K562 (cell line): ENCODE measurements around the gene GABARAP. TPM values are rescaled to one million over a fixed set of nuclear protein-coding genes. Genes with fewer than 3 reads are reported as not detected.

Source experiments
- ATAC-seq: fragments of 200-7000 bp; cut with Tn5 transposase; 3 replicates; pipeline ENCODE4 v1.9.1; 2020; ENCODE audit warnings: moderate library complexity
- BruUV-seq: library from RNA; stranded (reverse); fragments of 400-500 nt; replicated peaks from 2 replicates; lab custom pipeline; 2021; lab: Mats Ljungman, UMichigan
- CTCF ChIA-PET: fragments of 300-600 bp; formaldehyde crosslinking; extraction: SDS; loops from one replicate; lab custom pipeline; 2021; ENCODE audit warnings: low intra/inter-chr PET ratio; lab: Yijun Ruan, JAX
- POLR2A ChIA-PET: fragments of 300-600, 350-650 bp; sonication (Branson Sonifier 250); formaldehyde crosslinking; extraction: SDS; loops from one replicate; lab custom pipeline; 2021; ENCODE audit warnings: antibody characterized with exemption, inconsistent platforms; lab: Yijun Ruan, JAX
- DNase-seq, 4 experiments: peaks; one replicate each; pipeline versions ENCODE4 v3.0.0 to v3.0.0-alpha.2; 2011 to 2018; ENCODE audit warnings: low spot score in 3 of 4, mixed read lengths in 3 of 4; ENCODE audit errors: extremely low read depth in 1 of 4
- FAIRE-seq: peaks from 2 replicates; lab custom pipeline; 2011; peaks lifted over from hg19 to GRCh38; lab: Jason Lieb, UNC
- H2AFZ ChIP-seq: 2 replicates; pipeline ENCODE4 v1.6.0; 2011; ENCODE audit warnings: low read depth, low read length, control low read depth, inconsistent platforms
- H3K27ac ChIP-seq: fragments of 200-600 bp; 3 replicates; pipeline ENCODE4 v1.8.0; 2011; ENCODE audit warnings: low read depth, mild to moderate bottlenecking, control low read depth, inconsistent platforms, low read length, moderate library complexity, mixed read lengths; ENCODE audit errors: extremely low read depth
- H3K27me3 ChIP-seq, 2 experiments: fragments of 300-600 bp in 1 of 2; 2 replicates in 1 of 2; 3 replicates in 1 of 2; pipeline versions ENCODE4 v1.6.0 to v1.8.0; 2011; ENCODE audit warnings: inconsistent platforms in 2 of 2, low read length in 2 of 2, mild to moderate bottlenecking in 1 of 2, mixed read lengths in 1 of 2, moderate library complexity in 1 of 2; ENCODE audit not compliant: control insufficient read depth in 2 of 2, insufficient read depth in 2 of 2
- H3K36me3 ChIP-seq: fragments of 300-600 bp; 3 replicates; pipeline ENCODE4 v1.8.0; 2011; ENCODE audit warnings: mild to moderate bottlenecking, low read length, inconsistent platforms; ENCODE audit not compliant: control insufficient read depth, insufficient read depth
- H3K4me1 ChIP-seq, 2 experiments: fragments of 200-600 bp in 1 of 2; replicated peaks in 1 of 2; 2 replicates in 1 of 2; 3 replicates in 1 of 2; pipeline versions ENCODE4 v1.5.1 to v1.8.0; 2011; ENCODE audit warnings: inconsistent platforms in 2 of 2, low read length in 2 of 2, mild to moderate bottlenecking in 1 of 2, mixed read lengths in 1 of 2, moderate library complexity in 1 of 2; ENCODE audit not compliant: control insufficient read depth in 2 of 2, insufficient read depth in 2 of 2
- H3K4me2 ChIP-seq: 2 replicates; pipeline ENCODE4 v1.6.1; 2011; ENCODE audit warnings: low read length, control low read depth, inconsistent platforms, mixed read lengths; ENCODE audit not compliant: insufficient read depth
- H3K4me3 ChIP-seq: fragments of 200-600 bp; sonication (generic), shearing (Covaris generic); 2 replicates; pipeline ENCODE4 v1.5.1; 2016; ENCODE audit warnings: control low read depth, inconsistent platforms
- H3K79me2 ChIP-seq: fragments of 200-600 bp; 3 replicates; pipeline ENCODE4 v1.8.0; 2011; ENCODE audit warnings: low read length, inconsistent platforms; ENCODE audit not compliant: control insufficient read depth, insufficient read depth
- H3K9ac ChIP-seq, 2 experiments: 2 replicates each; pipeline versions ENCODE4 v1.6.0 to v1.6.1; 2011; ENCODE audit warnings: low read depth in 2 of 2, low read length in 2 of 2, control low read depth in 1 of 2, inconsistent platforms in 1 of 2, mild to moderate bottlenecking in 1 of 2, mixed read lengths in 1 of 2; ENCODE audit not compliant: insufficient read depth in 1 of 2
- H3K9me1 ChIP-seq: one replicate; pipeline ENCODE4 v1.6.0; 2011; ENCODE audit warnings: inconsistent platforms, mild to moderate bottlenecking, low read length, moderate library complexity; ENCODE audit not compliant: control insufficient read depth, insufficient read depth
- H3K9me3 ChIP-seq: replicated peaks from 2 replicates; pipeline ENCODE4 v1.5.1; 2011; ENCODE audit warnings: low read depth, low read length, inconsistent platforms; ENCODE audit not compliant: control insufficient read depth, insufficient read depth
- H4K20me1 ChIP-seq: replicated peaks from 2 replicates; pipeline ENCODE4 v1.6.1; 2011; ENCODE audit warnings: low read length, inconsistent platforms, mixed read lengths; ENCODE audit not compliant: control insufficient read depth, insufficient read depth
- HDAC8 ChIP-seq: fragments of 450-650 bp; IDR thresholded peaks from 2 replicates; pipeline ENCODE4 v1.6.1; 2016; ENCODE audit warnings: mild to moderate bottlenecking, missing genetic modification characterization, moderate library complexity, missing compliant biosample characterization
- HIVEP1 ChIP-seq: fragments of 250-450 bp; sonication (Bioruptor Pico); IDR thresholded peaks from 2 replicates; pipeline ENCODE4 v1.4.0; 2020; ENCODE audit warnings: mild to moderate bottlenecking
- NR2C2 ChIP-seq, 2 experiments: fragments of 200-800 bp in 1 of 2; sonication (Bioruptor generic) in 1 of 2; sonication (generic) in 1 of 2; formaldehyde crosslinking in 1 of 2; IDR thresholded peaks; 2 replicates each; pipeline versions ENCODE4 v1.6.1 to v1.8.0; 2016 to 2022; ENCODE audit warnings: mild to moderate bottlenecking in 1 of 2, missing compliant biosample characterization in 1 of 2, missing genetic modification characterization in 1 of 2, missing genetic modification reagents in 1 of 2
- RBM39 ChIP-seq: fragments of 200-400 bp; formaldehyde crosslinking; optimal IDR thresholded peaks from 2 replicates; pipeline ENCODE3; 2018; ENCODE audit warnings: low read depth, low read length
- ZNF316 ChIP-seq: fragments of 450-650 bp; IDR thresholded peaks from 2 replicates; pipeline ENCODE4 v1.6.1; 2016
- WGBS: fragments of 100-300 bp; shearing (Covaris generic); methylation state at CpG from one replicate; pipeline ENCODE4 v1.1.6; 2016; ENCODE audit warnings: low coverage, mixed read lengths; ENCODE audit not compliant: insufficient coverage; ENCODE audit errors: missing lambda C conversion rate; 5-methylcytosine and 5-hydroxymethylcytosine counted together
- in situ Hi-C: fragments of 300-500 bp; cut with MboI; formaldehyde crosslinking; loops from 4 replicates; pipeline ENCODE4 v1.15.0; 2018; ENCODE audit warnings: inconsistent platforms, mixed read lengths
- intact Hi-C: fragments of 100-400 bp; cut with micrococcal nuclease; formaldehyde crosslinking; loops from 2 replicates; pipeline ENCODE4 v1.14.2; 2022
- polyA plus RNA-seq, 8 experiments: library from polyadenylated mRNA; depleted of rRNA in 4 of 8; stranded (reverse) in 5 of 8; unstranded in 3 of 8; fragments of >200 nt; fragmentation: Nextera tagmentation in 2 of 8; fragmentation: Illumina TruSeq in 1 of 8; extraction: Ambion mirVana in 2 of 8; extraction: Trizol in 1 of 8; gene quantifications; 2 replicates each; pipeline versions ENCODE4 v1.2.1 to v1.2.3, GENCODE V29; 2011 to 2014; ENCODE audit warnings: inconsistent platforms in 1 of 8, missing spikeins in 1 of 8
- total RNA-seq, 7 experiments: library from RNA; depleted of rRNA in 6 of 7; stranded (reverse); fragments of >200 nt in 6 of 7; fragmentation: Illumina TruSeq in 2 of 7; extraction: Trizol in 2 of 7; gene quantifications; 2 replicates each; pipeline versions ENCODE4 v1.2.1 to v1.2.3, GENCODE V29; 2011 to 2021; ENCODE audit warnings: low replicate concordance in 1 of 7
- TF ChIP-seq, protein P1 (sequence below), 2 experiments: fragments of 150-350 bp in 1 of 2; IDR thresholded peaks; 2 replicates each; pipeline ENCODE4 v1.6.1; 2012 to 2016; ENCODE audit warnings: low read depth in 2 of 2, low read length in 2 of 2, mild to moderate bottlenecking in 1 of 2, moderate library complexity in 1 of 2
- TF ChIP-seq, protein P2 (sequence below): fragments of 250-450 bp; sonication (Bioruptor Pico); IDR thresholded peaks from 2 replicates; pipeline ENCODE4 v1.5.0; 2021
- TF ChIP-seq, protein P3 (sequence below): fragments of 250-450 bp; sonication (Bioruptor Pico); IDR thresholded peaks from 2 replicates; pipeline ENCODE4 v1.9.0; 2021; ENCODE audit warnings: mild to moderate bottlenecking, inconsistent platforms

Gene GABARAP
- total and polyA plus RNA-seq, 9 of the 15 experiments (the other 6 are each of a cell fraction or from before 2014, with no cell fraction given), result 47.5 to 373 (median 152) TPM

- TF ChIP-seq, protein P1, sequence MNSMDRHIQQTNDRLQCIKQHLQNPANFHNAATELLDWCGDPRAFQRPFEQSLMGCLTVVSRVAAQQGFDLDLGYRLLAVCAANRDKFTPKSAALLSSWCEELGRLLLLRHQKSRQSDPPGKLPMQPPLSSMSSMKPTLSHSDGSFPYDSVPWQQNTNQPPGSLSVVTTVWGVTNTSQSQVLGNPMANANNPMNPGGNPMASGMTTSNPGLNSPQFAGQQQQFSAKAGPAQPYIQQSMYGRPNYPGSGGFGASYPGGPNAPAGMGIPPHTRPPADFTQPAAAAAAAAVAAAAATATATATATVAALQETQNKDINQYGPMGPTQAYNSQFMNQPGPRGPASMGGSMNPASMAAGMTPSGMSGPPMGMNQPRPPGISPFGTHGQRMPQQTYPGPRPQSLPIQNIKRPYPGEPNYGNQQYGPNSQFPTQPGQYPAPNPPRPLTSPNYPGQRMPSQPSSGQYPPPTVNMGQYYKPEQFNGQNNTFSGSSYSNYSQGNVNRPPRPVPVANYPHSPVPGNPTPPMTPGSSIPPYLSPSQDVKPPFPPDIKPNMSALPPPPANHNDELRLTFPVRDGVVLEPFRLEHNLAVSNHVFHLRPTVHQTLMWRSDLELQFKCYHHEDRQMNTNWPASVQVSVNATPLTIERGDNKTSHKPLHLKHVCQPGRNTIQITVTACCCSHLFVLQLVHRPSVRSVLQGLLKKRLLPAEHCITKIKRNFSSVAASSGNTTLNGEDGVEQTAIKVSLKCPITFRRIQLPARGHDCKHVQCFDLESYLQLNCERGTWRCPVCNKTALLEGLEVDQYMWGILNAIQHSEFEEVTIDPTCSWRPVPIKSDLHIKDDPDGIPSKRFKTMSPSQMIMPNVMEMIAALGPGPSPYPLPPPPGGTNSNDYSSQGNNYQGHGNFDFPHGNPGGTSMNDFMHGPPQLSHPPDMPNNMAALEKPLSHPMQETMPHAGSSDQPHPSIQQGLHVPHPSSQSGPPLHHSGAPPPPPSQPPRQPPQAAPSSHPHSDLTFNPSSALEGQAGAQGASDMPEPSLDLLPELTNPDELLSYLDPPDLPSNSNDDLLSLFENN (IDR thresholded peaks at IDR 0.05; ENCODE audit: low read depth in 2 of 2, low read length in 2 of 2), result no peak
These were observed at the start of gene GABARAP (continued) for GRCh38 chr17:7241783-7242716.

DNA sequence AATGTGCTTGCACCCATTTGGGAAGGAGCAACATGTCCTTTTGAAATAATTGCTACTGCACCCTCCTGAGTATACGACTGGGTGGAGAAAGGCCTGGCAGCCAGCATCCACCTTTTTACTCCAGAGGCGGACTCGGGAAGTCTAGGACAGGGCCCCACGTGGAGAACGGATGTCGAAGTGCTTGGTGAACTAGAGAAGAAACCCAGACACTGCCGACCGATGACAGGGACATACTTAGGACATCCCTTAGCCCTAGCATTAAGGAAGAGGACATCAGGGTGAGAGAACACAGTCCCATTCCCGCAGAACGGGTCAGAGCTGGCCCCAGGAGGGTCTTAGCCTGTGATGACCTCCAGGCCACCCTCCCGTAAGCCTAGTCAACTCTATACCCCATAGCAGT lies 48.4 kb upstream of the GABARAP start:
- Histone ChIP-seq H3K79me2 (no peaks in the 10 kb centered on the region), H4K20me1 (no peaks in the 10 kb centered on the region), H3K9me3 (no peaks in the 10 kb centered on the region), H3K4me3 (no peak overlapping the region), H3K27ac (no peak overlapping the region), H3K27me3 (no peaks in the 10 kb centered on the region), H3K36me3 (no peaks in the 10 kb centered on the region), H3K9me1 (no peaks in the 10 kb centered on the region), H2AFZ (no peak overlapping the region), H3K4me2 (no peak overlapping the region), H3K4me1 (peaks cover 11 to 43% of the 10 kb centered on the region in 2 experiments), H3K9ac (no peak overlapping the region; a peak in 1 of 4 replicates)
- CTCF ChIA-PET, result no interaction called here
- no TSS peak for BruUV-seq
- intact Hi-C loops, result no loop called here
- POLR2A ChIA-PET, result interaction anchor here (0.6 to 1.0 kb wide), 3 partner anchors 34 to 286 kb away, joined by 3 to 5 read pairs (median 3); no protein-coding TSS in a partner anchor
- 27% methylated on average over 10 of the region's 11 CpGs for WGBS
- TF ChIP-seq, protein P2, sequence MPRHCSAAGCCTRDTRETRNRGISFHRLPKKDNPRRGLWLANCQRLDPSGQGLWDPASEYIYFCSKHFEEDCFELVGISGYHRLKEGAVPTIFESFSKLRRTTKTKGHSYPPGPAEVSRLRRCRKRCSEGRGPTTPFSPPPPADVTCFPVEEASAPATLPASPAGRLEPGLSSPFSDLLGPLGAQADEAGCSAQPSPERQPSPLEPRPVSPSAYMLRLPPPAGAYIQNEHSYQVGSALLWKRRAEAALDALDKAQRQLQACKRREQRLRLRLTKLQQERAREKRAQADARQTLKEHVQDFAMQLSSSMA (CRISPR knock-in tag), result no peak
- TF ChIP-seq HDAC8 (tag) (no peak), NR2C2 (CRISPR knock-in tag; IDR thresholded peaks at IDR 0.05) (no peak), NR2C2 (tag; IDR thresholded peaks at IDR 0.05) (no peak), RBM39 (no peak), ZNF316 (no peak), HIVEP1 (CRISPR knock-in tag) (no peak)
- TF ChIP-seq, protein P3, sequence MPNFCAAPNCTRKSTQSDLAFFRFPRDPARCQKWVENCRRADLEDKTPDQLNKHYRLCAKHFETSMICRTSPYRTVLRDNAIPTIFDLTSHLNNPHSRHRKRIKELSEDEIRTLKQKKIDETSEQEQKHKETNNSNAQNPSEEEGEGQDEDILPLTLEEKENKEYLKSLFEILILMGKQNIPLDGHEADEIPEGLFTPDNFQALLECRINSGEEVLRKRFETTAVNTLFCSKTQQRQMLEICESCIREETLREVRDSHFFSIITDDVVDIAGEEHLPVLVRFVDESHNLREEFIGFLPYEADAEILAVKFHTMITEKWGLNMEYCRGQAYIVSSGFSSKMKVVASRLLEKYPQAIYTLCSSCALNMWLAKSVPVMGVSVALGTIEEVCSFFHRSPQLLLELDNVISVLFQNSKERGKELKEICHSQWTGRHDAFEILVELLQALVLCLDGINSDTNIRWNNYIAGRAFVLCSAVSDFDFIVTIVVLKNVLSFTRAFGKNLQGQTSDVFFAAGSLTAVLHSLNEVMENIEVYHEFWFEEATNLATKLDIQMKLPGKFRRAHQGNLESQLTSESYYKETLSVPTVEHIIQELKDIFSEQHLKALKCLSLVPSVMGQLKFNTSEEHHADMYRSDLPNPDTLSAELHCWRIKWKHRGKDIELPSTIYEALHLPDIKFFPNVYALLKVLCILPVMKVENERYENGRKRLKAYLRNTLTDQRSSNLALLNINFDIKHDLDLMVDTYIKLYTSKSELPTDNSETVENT (CRISPR knock-in tag), result no peak
- in situ Hi-C loops, result no loop called here
- ATAC-seq (no peak), FAIRE-seq (no peak), DNase-seq (no peak)
